Motor neuron (in vitro differentiated cells): ENCODE measurements around the gene CDH26. TPM values are rescaled to one million over a fixed set of nuclear protein-coding genes. Genes with fewer than 3 reads are reported as not detected.
"Not testable (repeated sequence)": the region's sequence is repeated elsewhere in the genome, so short reads cannot be mapped to it uniquely, and the experiment has no call there.

Experiments used
- ATAC-seq, 8 experiments: fragments of 200-7000 bp; cut with Tn5 transposase; replicated peaks in 6 of 8; 2 replicates each; pipeline ENCODE4 v1.8.0; 2021; ENCODE audit warnings: mild to moderate bottlenecking in 8 of 8, moderate library complexity in 8 of 8
- H3K27ac ChIP-seq, 2 donors: fragments of 250-450 bp; sonication (Bioruptor Pico); 2 replicates each; pipeline ENCODE4 v1.9.0; 2021; ENCODE audit warnings: antibody characterized with exemption in 2 of 2, mild to moderate bottlenecking in 2 of 2, moderate library complexity in 1 of 2
- H3K4me1 ChIP-seq, 2 donors: fragments of 250-450 bp; sonication (Bioruptor Pico); replicated peaks in 1 of 2; 2 replicates each; pipeline ENCODE4 v1.6.1; 2021; ENCODE audit warnings: antibody characterized with exemption in 2 of 2, mild to moderate bottlenecking in 2 of 2, moderate library complexity in 1 of 2
- H3K4me3 ChIP-seq, 5 donors: fragments of 250-450 bp; sonication (Bioruptor Pico); 2 replicates each; pipeline ENCODE4 v1.9.0; 2021; ENCODE audit warnings: antibody characterized with exemption in 5 of 5, mild to moderate bottlenecking in 5 of 5, moderate library complexity in 4 of 5
- WGBS, 10 experiments: fragments of 450-650 bp; shearing (Covaris generic); methylation state at CpG; one replicate each; pipeline ENCODE4 v1.0.0; 2022; 5-methylcytosine and 5-hydroxymethylcytosine counted together
- in situ Hi-C, 9 experiments: fragments of 400-800 bp; cut with MboI; loops; one replicate each; pipeline ENCODE4 v1.15.0; 2021; ENCODE audit warnings: low sequenced_read_pairs in 9 of 9, low pct_unique_long_range_greater_than_20kb in 2 of 9; ENCODE audit not compliant: unreplicated experiment in 9 of 9
- total RNA-seq, 8 experiments: library from RNA; unstranded; fragments of 300-600 nt; gene quantifications; 2 replicates each; pipeline versions ENCODE4 v1.2.3 to v1.2.4, GENCODE V29; 2022

The CDH26 gene
- total RNA-seq, 8 experiments from 2014 or later, result 0.29 to 1.1 (median 0.43) TPM; not detected in 1

GRCh38 chr20:59945731-59946130 lies 12.5 kb upstream of the CDH26 start:
- Histone ChIP-seq H3K27ac (no peak overlapping the region), H3K4me1 (peaks cover 17 to 70% of the 10 kb centered on the region in 2 donors), H3K4me3 (no peak overlapping the region)
- peak in 2 of 8 experiments; percentile 3 to 10 for ATAC-seq
- in situ Hi-C loops, result no loop called here
- 11 to 93% (median 63%) methylated on average over 1 to 2 of the region's 2 CpGs; no CpG with 5 or more reads in 1 of the 10 experiments for WGBS, 10 experiments

- Histone ChIP-seq H3K4me1 (peaks cover 7 to 59% of the 10 kb centered on the region in 2 donors), H3K4me3 (no peak overlapping the region), H3K27ac (no peak overlapping the region)
- no peak for ATAC-seq
- in situ Hi-C loops, result no loop called here
- WGBS, 10 experiments, result 66 to 100% (median 94%) methylated on average over 1 to 8 of the region's 8 CpGs; no CpG with 5 or more reads in 2 of the 10 experiments
Measured at GRCh38 chr20:59947376-59947775, 10.8 kb upstream of the CDH26 start.

- in situ Hi-C loops, result no loop called here
- ATAC-seq, result no peak
- Histone ChIP-seq H3K27ac (no peak overlapping the region), H3K4me3 (no peak overlapping the region), H3K4me1 (peaks cover 7 to 51% of the 10 kb centered on the region in 2 donors)
- 17 to 100% (median 83%) methylated on average over 1 of the region's 1 CpG; no CpG with 5 or more reads in 3 of the 10 experiments for WGBS, 10 experiments
Measured at GRCh38 chr20:59948212-59948611, 10.0 kb upstream of the CDH26 start.

GRCh38 chr20:59948828-59949720 lies 9.1 kb upstream of the CDH26 start:
- Histone ChIP-seq H3K27ac (no peak overlapping the region), H3K4me1 (peaks cover 7 to 42% of the 10 kb centered on the region in 2 donors), H3K4me3 (no peak overlapping the region)
- in situ Hi-C loops, result no loop called here
- ATAC-seq, result peak in 4 of 8 experiments; percentile 19 to 54 (median 44)
- WGBS, 10 experiments, result 11 to 57% (median 40%) methylated on average over 3 to 7 of the region's 7 CpGs; no CpG with 5 or more reads in 1 of the 10 experiments

GRCh38 chr20:59949911-59950310 lies 8.3 kb upstream of the CDH26 start:
- ATAC-seq, result no peak
- 67 to 98% (median 93%) methylated on average over 1 to 6 of the region's 6 CpGs for WGBS, 10 experiments
- Histone ChIP-seq H3K4me3 (no peak overlapping the region), H3K27ac (no peak overlapping the region), H3K4me1 (peaks cover 7 to 34% of the 10 kb centered on the region in 2 donors)
- in situ Hi-C loops, result no loop called here

- Histone ChIP-seq H3K4me1 (peaks cover 0 to 3% of the 10 kb centered on the region in 2 donors), H3K27ac (no peak overlapping the region), H3K4me3 (no peak overlapping the region)
- ATAC-seq, result no peak
- WGBS, 10 experiments, result 86 to 100% (median 92%) methylated on average over 1 to 2 of the region's 4 CpGs; no CpG with 5 or more reads in 7 of the 10 experiments
- in situ Hi-C loops, result no loop called here
Measured at GRCh38 chr20:59954718-59955117, 3.5 kb upstream of the CDH26 start.

- Histone ChIP-seq H3K4me1 (peaks cover 0 to 3% of the 10 kb centered on the region in 2 donors), H3K4me3 (no peak overlapping the region), H3K27ac (no peak overlapping the region)
- ATAC-seq, result peak; percentile 65 to 95 (median 92)
- in situ Hi-C loops, result no loop called here
- 50 to 100% (median 82%) methylated on average over 2 to 6 of the region's 8 CpGs; no CpG with 5 or more reads in 2 of the 10 experiments for WGBS, 10 experiments
Measured at GRCh38 chr20:59955131-59955796, 3.0 kb upstream of the CDH26 start.

GRCh38 chr20:59957568-59957967 lies 655 bp upstream of the CDH26 start:
- in situ Hi-C loops, ATAC-seq, H3K27ac ChIP-seq, H3K4me3 ChIP-seq: not testable (repeated sequence)
- H3K4me1 ChIP-seq, result peaks cover 5 to 15% of the 10 kb centered on the region in 2 donors

- in situ Hi-C loops, result no loop called here
- WGBS, 10 experiments, result 83 to 100% (median 100%) methylated on average over 1 to 4 of the region's 4 CpGs; no CpG with 5 or more reads in 6 of the 10 experiments
Measured at GRCh38 chr20:59958626-59959025, 403 bp downstream of the CDH26 start.

GRCh38 chr20:59961423-59961822 lies 3.2 kb downstream of the CDH26 start:
- Histone ChIP-seq H3K4me3 (no peak overlapping the region), H3K27ac (no peak overlapping the region), H3K4me1 (peaks cover 5 to 13% of the 10 kb centered on the region in 2 donors)
- in situ Hi-C loops, result no loop called here
- 0 to 86% (median 40%) methylated on average over 1 to 2 of the region's 2 CpGs; no CpG with 5 or more reads in 3 of the 10 experiments for WGBS, 10 experiments
- peak in 1 of 8 experiments; percentile 33 for ATAC-seq

More at GRCh38 chr20:59958626-59959025, 403 bp downstream of the CDH26 start:
- no peak overlapping the region for H3K27ac ChIP-seq
- no peak overlapping the region for H3K4me3 ChIP-seq
- ATAC-seq, result no peak
- H3K4me1 ChIP-seq, result peaks cover 5 to 15% of the 10 kb centered on the region in 2 donors

- Histone ChIP-seq H3K4me1 (peaks cover 5 to 13% of the 10 kb centered on the region in 2 donors), H3K4me3 (no peak overlapping the region), H3K27ac (no peak overlapping the region)
- WGBS, 10 experiments, result 23 to 100% (median 84%) methylated on average over 1 to 6 of the region's 6 CpGs; no CpG with 5 or more reads in 3 of the 10 experiments
- in situ Hi-C loops, result no loop called here
- peak in 2 of 8 experiments; percentile 29 to 64 for ATAC-seq
Measured at GRCh38 chr20:59962155-59962554, 3.9 kb downstream of the CDH26 start.

- no peak for ATAC-seq
Measured at GRCh38 chr20:59966428-59966827, 8.2 kb downstream of the CDH26 start.

GRCh38 chr20:59971428-59971827 lies 13.2 kb downstream of the CDH26 start:
- in situ Hi-C loops, result no loop called here
- WGBS, 10 experiments, result 63 to 100% (median 89%) methylated on average over 1 of the region's 1 CpG; no CpG with 5 or more reads in 4 of the 10 experiments
- H3K4me1 ChIP-seq, result no peaks in the 10 kb centered on the region
- no peak overlapping the region for H3K27ac ChIP-seq
- H3K4me3 ChIP-seq, result no peak overlapping the region
- no peak for ATAC-seq

More at GRCh38 chr20:59966428-59966827, 8.2 kb downstream of the CDH26 start:
- Histone ChIP-seq H3K27ac (no peak overlapping the region), H3K4me3 (no peak overlapping the region), H3K4me1 (peaks cover 0 to 2% of the 10 kb centered on the region in 2 donors)
- 11 to 86% (median 66%) methylated on average over 2 to 3 of the region's 3 CpGs; no CpG with 5 or more reads in 2 of the 10 experiments for WGBS, 10 experiments
- in situ Hi-C loops, result no loop called here
